Pancreas (tissue), 10 donors: ENCODE data around the gene MACROD1. TPM values are rescaled to one million over a fixed set of nuclear protein-coding genes. Genes with fewer than 3 reads are reported as not detected.

Experiments used
- ATAC-seq, 4 donors: fragments of 200-7000 bp; cut with Tn5 transposase; one replicate each; pipeline versions ENCODE4 v1.8.0 to v1.9.1; 2020; ENCODE audit warnings: mild to moderate bottlenecking in 4 of 4, moderate library complexity in 4 of 4
- DNase-seq, 6 donors: peaks; one replicate each; pipeline ENCODE4 v3.0.0-alpha.2; 2020
- FAIRE-seq: peaks from 2 replicates; lab custom pipeline; 2012; peaks lifted over from hg19 to GRCh38; lab: Jason Lieb, UNC
- H3K27ac ChIP-seq, 4 donors: fragments of 200-600 bp; sonication (generic); 1 replicate in 3 of 4; 2 replicates in 1 of 4; pipeline versions ENCODE4 v1.5.0 to v1.8.0; 2020
- H3K27me3 ChIP-seq, 4 donors: fragments of 200-600 bp; one replicate each; pipeline ENCODE4 v1.8.0; 2021
- H3K36me3 ChIP-seq, 3 donors: fragments of 200-600 bp; sonication (generic) in 1 of 3; one replicate each; pipeline versions ENCODE4 v1.5.0 to v1.8.0; 2020 to 2021
- H3K4me1 ChIP-seq, 3 donors: fragments of 200-600 bp; one replicate each; pipeline ENCODE4 v1.8.0; 2021
- H3K4me3 ChIP-seq, 4 donors: fragments of 200-600 bp; sonication (generic) in 2 of 4; one replicate each; pipeline versions ENCODE4 v1.5.0 to v1.8.0; 2020 to 2021
- H3K9me3 ChIP-seq, 4 donors: fragments of 200-600 bp; one replicate each; pipeline ENCODE4 v1.8.0; 2021
- WGBS, 2 donors: extraction: QIAGEN DNeasy Blood & Tissue Kit; methylation state at CpG; one replicate each; pipeline ENCODE4 v1.1.7; 2013; 5-methylcytosine and 5-hydroxymethylcytosine counted together
- intact Hi-C, 3 donors: fragments of 100-400 bp; cut with DNase I; formaldehyde crosslinking; loops; one replicate each; pipeline versions ENCODE4 v1.11.1 to v1.14.2; 2022
- polyA plus RNA-seq, 2 donors: library from polyadenylated mRNA; stranded (reverse); fragments of 200-250 nt; gene quantifications; one replicate each; pipeline ENCODE4 v1.2.3, GENCODE V29; 2013
- total RNA-seq, 6 donors: library from RNA; stranded (reverse); fragmentation: NEBNext Ultra II Directional in 4 of 6; extraction: Animal tissue kit (Norgen Biotek cat#: 25700) in 4 of 6; gene quantifications; one replicate each; pipeline versions ENCODE4 v1.2.1 to v1.2.4, GENCODE V29; 2021 to 2023
- TF ChIP-seq, protein P1 (sequence below), 4 donors: fragments of 200-600 bp; sonication (generic) in 3 of 4; IDR thresholded peaks; one replicate each; pipeline versions ENCODE4 v1.5.0 to v1.8.0; 2021; ENCODE audit warnings: antibody characterized with exemption in 4 of 4
- donor health status: healthy with polysubstance abuse.
- donor health status: DM: no; HTN: no; CAD: no; lungs with moderate emphysema.
- donor health status: DM: no; HTN: no; CAD: no.
- donor health status: control.
- donor health status: control.
- donor health status: Bipolar disorder and iron deficiency.
- donor health status: DM: yes; HTN: yes; CAD: no.
- donor health status: DM: no; HTN: no; CAD: no.
- donor health status: DM: no; HTN: no; CAD: no.
- donor health status: DM: yes; HTN: yes; CAD: no.

MACROD1 gene
- total and polyA plus RNA-seq, 8 donors, result 26.0 to 126 (median 34.8) TPM

DNA sequence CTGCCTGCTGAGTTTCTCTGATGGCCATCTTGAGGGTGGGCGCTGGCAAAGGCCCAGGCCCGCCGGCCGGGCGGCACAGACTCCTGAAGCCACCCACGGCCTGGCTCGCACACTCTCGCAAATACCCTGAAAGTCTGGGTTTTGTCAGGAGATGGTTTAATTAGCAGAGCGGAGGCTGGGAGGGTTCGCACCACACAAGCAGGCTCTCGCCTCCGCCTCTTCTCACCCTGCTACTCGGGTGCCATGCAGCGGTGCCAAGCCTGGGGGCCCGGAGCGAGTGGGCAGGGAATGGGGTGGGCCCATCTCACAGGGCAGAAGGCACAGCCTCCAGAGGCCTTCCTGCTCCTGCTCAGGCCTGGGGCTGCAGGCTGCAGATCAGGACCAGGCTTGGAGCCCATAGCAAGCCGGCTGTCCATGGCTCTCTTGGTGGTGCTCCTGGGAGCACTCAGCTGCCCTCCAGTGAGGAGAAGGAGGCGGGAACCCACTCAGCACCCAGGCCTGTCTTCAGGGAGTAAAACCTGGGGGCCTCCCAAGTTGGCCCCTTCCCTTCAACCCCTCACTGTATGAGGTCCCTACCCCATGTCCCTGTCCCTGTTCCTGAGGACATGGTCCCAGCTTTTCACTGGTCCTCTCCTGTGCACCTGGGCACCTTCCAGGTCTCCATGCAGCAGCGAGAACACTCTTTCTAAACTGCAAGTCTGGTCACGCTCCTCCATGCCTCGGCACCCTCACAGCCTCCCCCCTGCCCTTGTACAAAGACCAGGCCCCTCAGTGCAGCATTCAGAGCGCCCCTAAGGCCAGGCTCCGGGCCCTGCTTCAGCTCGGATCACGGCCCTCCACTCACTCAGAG lies 68.2 kb downstream of the MACROD1 start:
- Histone ChIP-seq H3K36me3 (no peaks in the 10 kb centered on the region), H3K4me3 (no peak overlapping the region), H3K9me3 (no peaks in the 10 kb centered on the region), H3K4me1 (peaks cover 0 to 3% (median 0%) of the 10 kb centered on the region in 3 donors), H3K27me3 (no peaks in the 10 kb centered on the region), H3K27ac (no peak overlapping the region)
- TF ChIP-seq, protein P1, sequence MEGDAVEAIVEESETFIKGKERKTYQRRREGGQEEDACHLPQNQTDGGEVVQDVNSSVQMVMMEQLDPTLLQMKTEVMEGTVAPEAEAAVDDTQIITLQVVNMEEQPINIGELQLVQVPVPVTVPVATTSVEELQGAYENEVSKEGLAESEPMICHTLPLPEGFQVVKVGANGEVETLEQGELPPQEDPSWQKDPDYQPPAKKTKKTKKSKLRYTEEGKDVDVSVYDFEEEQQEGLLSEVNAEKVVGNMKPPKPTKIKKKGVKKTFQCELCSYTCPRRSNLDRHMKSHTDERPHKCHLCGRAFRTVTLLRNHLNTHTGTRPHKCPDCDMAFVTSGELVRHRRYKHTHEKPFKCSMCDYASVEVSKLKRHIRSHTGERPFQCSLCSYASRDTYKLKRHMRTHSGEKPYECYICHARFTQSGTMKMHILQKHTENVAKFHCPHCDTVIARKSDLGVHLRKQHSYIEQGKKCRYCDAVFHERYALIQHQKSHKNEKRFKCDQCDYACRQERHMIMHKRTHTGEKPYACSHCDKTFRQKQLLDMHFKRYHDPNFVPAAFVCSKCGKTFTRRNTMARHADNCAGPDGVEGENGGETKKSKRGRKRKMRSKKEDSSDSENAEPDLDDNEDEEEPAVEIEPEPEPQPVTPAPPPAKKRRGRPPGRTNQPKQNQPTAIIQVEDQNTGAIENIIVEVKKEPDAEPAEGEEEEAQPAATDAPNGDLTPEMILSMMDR (IDR thresholded peaks at IDR 0.05), result no peak
- WGBS, 2 donors, result 88 to 93% methylated on average over 25 of the region's 25 CpGs
- DNase-seq, result no peak
- no peak for FAIRE-seq
- intact Hi-C loops, result no loop called here
- ATAC-seq, result no peak

DNA sequence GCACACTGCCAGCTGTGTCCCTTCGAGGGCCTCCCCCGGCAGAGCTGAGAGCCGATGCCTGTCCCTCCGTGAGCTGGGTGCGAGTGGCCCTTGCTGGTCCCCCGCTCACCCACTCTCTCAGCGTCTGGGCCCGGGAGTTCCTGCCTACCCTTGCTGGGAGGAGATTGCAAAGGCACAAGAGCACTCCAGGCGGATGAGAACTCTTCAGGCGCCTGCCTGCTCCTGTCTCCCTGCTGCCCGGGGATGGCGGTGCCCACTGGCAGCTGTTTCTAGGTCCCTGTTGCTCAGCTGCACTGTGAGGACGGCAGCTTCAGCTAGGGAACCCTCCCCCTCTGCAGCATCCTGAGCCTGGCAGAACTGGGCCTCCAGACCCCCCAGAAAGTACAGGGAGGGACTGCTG lies 69.1 kb downstream of the MACROD1 start:
- Histone ChIP-seq H3K4me1 (peaks cover 0 to 3% (median 0%) of the 10 kb centered on the region in 3 donors), H3K9me3 (no peaks in the 10 kb centered on the region), H3K27me3 (no peaks in the 10 kb centered on the region), H3K4me3 (no peak overlapping the region), H3K27ac (no peak overlapping the region), H3K36me3 (no peaks in the 10 kb centered on the region)
- FAIRE-seq (no peak), ATAC-seq (no peak), DNase-seq (no peak)
- TF ChIP-seq, protein P1 (IDR thresholded peaks at IDR 0.05), result no peak
- WGBS, 2 donors, result 86 to 92% methylated on average over 13 of the region's 13 CpGs
- intact Hi-C loops, result no loop called here

DNA sequence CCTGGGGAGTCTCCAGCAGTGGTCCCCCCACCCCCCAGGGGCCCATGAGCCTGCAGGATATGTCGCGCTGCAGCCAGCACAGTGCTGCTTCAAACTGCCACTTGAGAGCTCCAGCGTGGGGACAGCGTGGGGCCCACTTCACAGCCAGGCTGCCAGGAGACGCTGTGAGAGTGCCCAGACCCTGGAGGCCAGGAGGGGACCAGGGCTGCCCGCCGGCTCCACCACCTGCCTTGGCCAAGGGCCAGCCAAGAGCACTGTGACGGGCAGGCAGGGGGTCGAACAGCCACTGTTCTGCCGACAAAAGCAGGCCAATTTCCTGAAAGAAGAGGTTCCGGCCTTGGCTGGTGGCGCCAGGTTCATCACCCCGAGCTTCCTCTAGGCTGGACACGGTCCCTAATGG lies 70.0 kb downstream of the MACROD1 start:
- no peak overlapping the region for H3K4me3 ChIP-seq
- TF ChIP-seq, protein P1 (IDR thresholded peaks at IDR 0.05), result no peak
- no peaks in the 10 kb centered on the region for H3K36me3 ChIP-seq
- 65 to 76% methylated on average over 14 of the region's 14 CpGs for WGBS, 2 donors
- DNase-seq, result no peak
- intact Hi-C loops, result no loop called here
- no peak overlapping the region for H3K27ac ChIP-seq
- peak in 1 of 4 donors; percentile 10 for ATAC-seq
- no peak for FAIRE-seq
- no peaks in the 10 kb centered on the region for H3K27me3 ChIP-seq
- H3K4me1 ChIP-seq, result peaks cover 0 to 3% (median 0%) of the 10 kb centered on the region in 3 donors
- H3K9me3 ChIP-seq, result no peaks in the 10 kb centered on the region

DNA sequence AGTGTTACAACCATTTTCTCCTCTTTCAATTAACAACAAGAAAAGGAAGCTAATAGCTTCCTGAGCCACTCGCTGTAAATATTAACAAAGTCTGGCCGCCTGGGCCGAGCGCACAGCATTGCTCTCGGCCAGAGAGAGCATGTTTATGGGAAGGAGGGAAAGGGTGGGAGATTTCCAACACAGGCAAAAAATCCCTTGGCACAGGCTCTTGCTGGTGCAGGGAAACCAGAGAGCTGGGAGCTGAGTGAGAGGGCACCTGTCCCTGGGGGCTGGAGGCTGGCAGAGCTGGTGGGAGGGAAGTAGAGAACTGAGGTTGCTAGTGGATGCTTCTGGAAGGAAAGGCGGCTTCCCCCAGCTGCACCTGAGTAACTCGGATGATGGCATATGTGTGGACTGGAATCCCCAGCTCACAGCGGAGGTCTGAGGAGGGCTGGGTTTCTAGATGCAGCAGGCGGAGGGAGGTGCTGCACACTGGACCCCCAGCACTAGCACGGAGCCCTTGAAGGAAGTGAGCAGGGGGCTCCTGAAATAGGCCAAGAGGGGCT lies 70.6 kb downstream of the MACROD1 start:
- Histone ChIP-seq H3K4me3 (no peak overlapping the region), H3K27ac (no peak overlapping the region), H3K27me3 (no peaks in the 10 kb centered on the region), H3K36me3 (no peaks in the 10 kb centered on the region), H3K4me1 (peaks cover 0 to 3% (median 0%) of the 10 kb centered on the region in 3 donors), H3K9me3 (no peaks in the 10 kb centered on the region)
- DNase-seq (no peak), FAIRE-seq (no peak), ATAC-seq (no peak)
- TF ChIP-seq, protein P1 (IDR thresholded peaks at IDR 0.05), result no peak
- intact Hi-C loops, result no loop called here
- 78 to 80% methylated on average over 10 of the region's 10 CpGs for WGBS, 2 donors
